ENCODE results near the gene MPO. TPM values are rescaled to one million over a fixed set of nuclear protein-coding genes. Genes with fewer than 3 reads are reported as not detected.

The MPO gene
- total and polyA plus RNA-seq, 12 donors: 0.13 to 1.4 (median 0.36) TPM; not detected in 3

DNA sequence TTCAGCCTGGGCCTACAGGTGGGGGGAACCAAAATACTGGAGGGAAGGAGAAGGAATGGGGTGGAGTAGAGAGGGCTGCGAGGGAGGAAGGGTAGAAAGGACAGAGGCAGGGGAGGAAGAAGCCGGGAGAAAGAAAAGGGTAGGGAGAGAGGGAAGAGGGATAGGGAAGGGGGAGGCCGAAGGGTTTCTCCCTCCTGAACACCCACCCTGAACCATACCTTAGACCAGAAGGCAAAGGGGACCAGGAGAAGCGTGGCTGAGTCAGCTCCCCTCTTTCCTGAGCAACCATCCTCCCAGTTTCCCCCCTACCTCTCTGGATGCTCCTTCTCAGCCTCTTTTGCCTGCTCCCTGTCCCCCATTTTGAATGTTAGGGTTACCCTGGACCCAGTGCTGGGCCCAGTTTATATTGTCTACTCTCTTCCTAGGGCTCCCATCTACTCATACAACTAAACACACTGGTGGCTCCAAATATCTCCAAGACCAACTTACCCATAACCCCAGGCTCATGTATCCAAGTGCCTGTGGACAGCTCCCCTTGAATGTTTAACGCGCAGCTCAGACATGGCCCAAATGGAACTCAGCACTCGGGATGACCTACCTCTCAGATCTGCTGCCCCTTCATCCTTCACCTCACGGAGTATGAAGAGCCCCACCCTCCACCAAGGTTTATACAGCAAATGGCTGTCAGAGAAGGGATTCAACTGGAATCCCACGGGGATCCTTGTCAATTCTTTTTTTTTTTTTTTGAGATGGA, 40.0 kb upstream of the MPO start:
- DNase-seq: no peak
- Histone ChIP-seq H3K36me3 (replicated peaks in 1 of 2) (no peaks in the 10 kb centered on the region), H3K27ac (no peak overlapping the region), H3K27me3 (no peaks in the 10 kb centered on the region), H3K4me1 (replicated peaks in 1 of 2) (peaks cover 7 to 11% of the 10 kb centered on the region in 2 donors), H3K4me3 (no peak overlapping the region), H3K9me3 (replicated peaks in 1 of 3) (no peaks in the 10 kb centered on the region)
- 92 to 95% (median 95%) methylated on average over 9 of the region's 9 CpGs for WGBS, 4 donors
- no peak for TF ChIP-seq POLR2A (IDR thresholded peaks at IDR 0.05)
- no peak for TF ChIP-seq CTCF (IDR thresholded peaks at IDR 0.05)
- intact Hi-C loops (cut with DNase I): loop anchor here (5.0 to 10.0 kb wide), 2 partner anchors 37 to 104 kb away; no protein-coding TSS in a partner anchor

DNA sequence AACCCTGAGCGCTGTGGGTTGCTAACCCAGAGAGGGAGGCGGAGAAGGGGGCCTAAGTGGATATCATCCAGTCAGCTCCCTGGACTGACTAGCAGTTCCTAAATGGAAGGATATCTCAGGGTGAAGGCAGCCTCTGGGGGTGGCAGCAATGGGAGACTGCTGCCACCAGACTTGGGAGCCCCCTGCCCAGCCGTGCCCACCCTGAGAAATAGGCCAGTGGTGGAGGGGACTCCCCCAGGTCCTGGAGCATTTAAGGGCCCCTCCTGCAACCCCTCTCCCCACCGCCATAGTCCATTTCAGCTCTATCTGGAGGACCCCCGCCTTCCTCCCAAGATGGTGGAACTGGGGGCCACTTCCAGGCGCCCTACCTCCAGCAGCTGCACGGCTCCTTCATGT, 39.4 kb upstream of the MPO start:
- no peaks in the 10 kb centered on the region for H3K27me3 ChIP-seq
- TF ChIP-seq CTCF (IDR thresholded peaks at IDR 0.05): no peak
- TF ChIP-seq POLR2A (IDR thresholded peaks at IDR 0.05): no peak
- DNase-seq: peak in 2 of 7 donors; percentile 2 to 8
- no peaks in the 10 kb centered on the region for H3K9me3 ChIP-seq (replicated peaks in 1 of 3)
- intact Hi-C loops (cut with DNase I): loop anchor here (5.0 to 10.0 kb wide), 2 partner anchors 37 to 105 kb away; no protein-coding TSS in a partner anchor
- no peak overlapping the region for H3K27ac ChIP-seq
- H3K4me3 ChIP-seq: no peak overlapping the region
- 88 to 95% (median 93%) methylated on average over 4 to 7 of the region's 7 CpGs for WGBS, 4 donors
- no peaks in the 10 kb centered on the region for H3K36me3 ChIP-seq (replicated peaks in 1 of 2)
- H3K4me1 ChIP-seq (replicated peaks in 1 of 2): peaks cover 4 to 9% of the 10 kb centered on the region in 2 donors

- peaks cover 0 to 5% of the 10 kb centered on the region in 2 donors for H3K4me1 ChIP-seq (replicated peaks in 1 of 2)
- H3K36me3 ChIP-seq (replicated peaks in 1 of 2): no peaks in the 10 kb centered on the region
- intact Hi-C loops (cut with DNase I): loop anchor here (5.0 to 10.0 kb wide), 3 partner anchors 38 to 128 kb away; no protein-coding TSS in a partner anchor
- 86 to 91% (median 89%) methylated on average over 13 to 25 of the region's 25 CpGs for WGBS, 4 donors
- no peak overlapping the region for H3K27ac ChIP-seq
- H3K27me3 ChIP-seq: no peaks in the 10 kb centered on the region
- H3K9me3 ChIP-seq (replicated peaks in 1 of 3): no peaks in the 10 kb centered on the region
- TF ChIP-seq CTCF (IDR thresholded peaks at IDR 0.05): no peak
- no peak for TF ChIP-seq POLR2A (IDR thresholded peaks at IDR 0.05)
- DNase-seq: peak in 2 of 7 donors; percentile 10 to 12
- no peak overlapping the region for H3K4me3 ChIP-seq
Observed at GRCh38 chr17:58319173-58320162, 38.7 kb upstream of the MPO start.
